HG03520 (cell line): ENCODE results near the gene CDKL1.

Experiments
- ATAC-seq: cut with Tn5 transposase; IDR thresholded peaks from one replicate; pipeline ENCODE4 v1.9.1; 2021; ENCODE audit warnings: mild to moderate bottlenecking, moderate library complexity; ENCODE audit not compliant: unreplicated experiment

The CDKL1 gene

GRCh38 chr14:50396631-50397389, at the start of gene CDKL1:
TSS of gene CDKL1 (minus strand) at chr14:50396881. CDS start at chr14:50395868, 1,013 bp downstream.
- peak; percentile 62 for ATAC-seq

GRCh38 chr14:50434528-50434927, 37.8 kb upstream of the CDKL1 start:
- ATAC-seq = no peak

- ATAC-seq = no peak
These were observed 35.5 kb upstream of the CDKL1 start for GRCh38 chr14:50432131-50432530.

- ATAC-seq = no peak
These were observed 29.1 kb upstream of the CDKL1 start for GRCh38 chr14:50425816-50426215.

GRCh38 chr14:50425105-50425504, 28.4 kb upstream of the CDKL1 start:
- no peak for ATAC-seq

- ATAC-seq = no peak
These were observed 26.8 kb upstream of the CDKL1 start for GRCh38 chr14:50423529-50423928.

- ATAC-seq = no peak
These were observed 24.8 kb upstream of the CDKL1 start for GRCh38 chr14:50421499-50421898.

- ATAC-seq = no peak
These were observed 21.2 kb upstream of the CDKL1 start for GRCh38 chr14:50417853-50418252.

- ATAC-seq = no peak
These were observed 14.2 kb upstream of the CDKL1 start for GRCh38 chr14:50410921-50411320.

- no peak for ATAC-seq
These were observed 13.4 kb upstream of the CDKL1 start for GRCh38 chr14:50410071-50410470.

GRCh38 chr14:50407111-50407812, 10.6 kb upstream of the CDKL1 start:
- no peak for ATAC-seq

GRCh38 chr14:50403419-50403818, 6.7 kb upstream of the CDKL1 start:
- ATAC-seq = no peak

GRCh38 chr14:50402965-50403364, 6.3 kb upstream of the CDKL1 start:
- ATAC-seq = no peak

- ATAC-seq = no peak
These were observed 3.8 kb upstream of the CDKL1 start for GRCh38 chr14:50400461-50400860.

GRCh38 chr14:50399251-50400032, 2.8 kb upstream of the CDKL1 start:
- no peak for ATAC-seq

GRCh38 chr14:50398189-50398580, 1.5 kb upstream of the CDKL1 start:
- no peak for ATAC-seq

- no peak for ATAC-seq
These were observed 908 bp upstream of the CDKL1 start for GRCh38 chr14:50397390-50398188.

GRCh38 chr14:50395448-50395847, 1.2 kb downstream of the CDKL1 start:
- ATAC-seq = no peak

GRCh38 chr14:50394713-50395112, 2.0 kb downstream of the CDKL1 start:
- ATAC-seq = no peak

- no peak for ATAC-seq
These were observed 6.8 kb downstream of the CDKL1 start for GRCh38 chr14:50389668-50390441.
